Loucy (cell line): Measurements from ENCODE around the gene ARNT2.

Source experiments
- CTCF ChIP-seq: fragments of 200-600 bp; sonication (generic); conservative IDR thresholded peaks from 2 replicates; pipeline ENCODE4 v1.5.1; 2014; ENCODE audit warnings: mild to moderate bottlenecking, antibody characterized with exemption, low read length
- EZH2phosphoT487 ChIP-seq: fragments of 200-600 bp; IDR thresholded peaks from 2 replicates; pipeline ENCODE4 v1.6.1; 2018; ENCODE audit warnings: antibody characterized with exemption, mild to moderate bottlenecking, moderate library complexity, borderline replicate concordance

- TF ChIP-seq CTCF (no peak), EZH2phosphoT487 (no peak)
Measured at GRCh38 chr15:80474224-80475215, 70.3 kb downstream of the ARNT2 start.
